HEK293 (cell line): ENCODE measurements around the gene GSC.

Experiments
- CTCF ChIA-PET: fragments of 350-600 bp; formaldehyde crosslinking; extraction: SDS; loops from one replicate; lab custom pipeline; 2021; ENCODE audit warnings: antibody characterized with exemption; lab: Yijun Ruan, JAX
- POLR2A ChIA-PET: fragments of 300-600 bp; formaldehyde crosslinking; extraction: SDS; loops from one replicate; lab custom pipeline; 2020; ENCODE audit warnings: antibody characterized with exemption, inconsistent platforms; lab: Yijun Ruan, JAX
- H3K27ac ChIP-seq: fragments of 200-500 bp; sonication (Bioruptor generic); 2 replicates; pipeline ENCODE4 v1.5.1; 2014; ENCODE audit warnings: low read depth, low read length, control low read depth, inconsistent platforms; ENCODE audit errors: extremely low read depth
- H3K36me3 ChIP-seq, 2 experiments: fragments of 200-500 bp in 1 of 2; sonication (Bioruptor generic) in 1 of 2; 1 replicate in 1 of 2; 2 replicates in 1 of 2; pipeline ENCODE4 v1.5.1; 2014 to 2017; ENCODE audit warnings: inconsistent platforms in 2 of 2, low read length in 2 of 2; ENCODE audit not compliant: control insufficient read depth in 2 of 2, insufficient read depth in 1 of 2
- H3K4me1 ChIP-seq: fragments of 200-500 bp; sonication (Bioruptor generic); 2 replicates; pipeline ENCODE4 v1.5.1; 2014; ENCODE audit warnings: mild to moderate bottlenecking, low read length, inconsistent platforms; ENCODE audit not compliant: control insufficient read depth, insufficient read depth
- H3K4me3 ChIP-seq: 2 replicates; pipeline ENCODE4 v1.5.1; 2011; ENCODE audit warnings: low read depth, mild to moderate bottlenecking, control low read depth, low read length, moderate library complexity
- H3K9me3 ChIP-seq: fragments of 200-500 bp; sonication (Bioruptor generic); 2 replicates; pipeline ENCODE4 v1.5.1; 2014; ENCODE audit warnings: low read depth, low read length, inconsistent platforms; ENCODE audit not compliant: control insufficient read depth, insufficient read depth
- AEBP2 ChIP-seq: fragments of 450-650 bp; formaldehyde crosslinking; IDR thresholded peaks from 2 replicates; pipeline ENCODE4 v1.5.1; 2016; ENCODE audit warnings: missing biosample characterization, missing genetic modification characterization, borderline replicate concordance
- ATF2 ChIP-seq: fragments of 450-650 bp; formaldehyde crosslinking; IDR thresholded peaks from 2 replicates; pipeline ENCODE4 v1.5.1; 2016; ENCODE audit warnings: missing biosample characterization, missing genetic modification characterization, low read depth
- ELK4 ChIP-seq: IDR thresholded peaks from 2 replicates; pipeline ENCODE4 v1.6.1; 2011; ENCODE audit warnings: mild to moderate bottlenecking, low read depth, low read length, borderline replicate concordance
- MEIS1 ChIP-seq: sonication (generic); formaldehyde crosslinking; IDR thresholded peaks from 2 replicates; pipeline ENCODE4 v1.8.1; 2022; ENCODE audit warnings: missing genetic modification reagents, mild to moderate bottlenecking, borderline replicate concordance
- ZBTB20 ChIP-seq: fragments of 450-650 bp; formaldehyde crosslinking; IDR thresholded peaks from 2 replicates; pipeline ENCODE4 v1.5.1; 2016; ENCODE audit warnings: missing biosample characterization, missing genetic modification characterization
- ZBTB44 ChIP-seq: fragments of 450-650 bp; IDR thresholded peaks from 2 replicates; pipeline ENCODE4 v1.5.1; 2018; ENCODE audit warnings: missing biosample characterization, mild to moderate bottlenecking, missing genetic modification characterization
- ZNF10 ChIP-seq: fragments of 450-650 bp; formaldehyde crosslinking; IDR thresholded peaks from 2 replicates; pipeline ENCODE4 v1.5.1; 2017; ENCODE audit warnings: missing biosample characterization, missing genetic modification characterization
- ZNF157 ChIP-seq: fragments of 450-650 bp; formaldehyde crosslinking; IDR thresholded peaks from 2 replicates; pipeline ENCODE4 v1.5.1; 2016; ENCODE audit warnings: missing biosample characterization, missing genetic modification characterization
- ZNF211 ChIP-seq: fragments of 450-650 bp; formaldehyde crosslinking; IDR thresholded peaks from 2 replicates; pipeline ENCODE4 v1.5.1; 2016; ENCODE audit warnings: low read depth, missing biosample characterization, missing genetic modification characterization
- ZNF221 ChIP-seq: fragments of 450-650 bp; formaldehyde crosslinking; IDR thresholded peaks from 2 replicates; pipeline ENCODE4 v1.5.1; 2017; ENCODE audit warnings: missing biosample characterization, missing genetic modification characterization, borderline replicate concordance
- ZNF23 ChIP-seq: fragments of 450-650 bp; formaldehyde crosslinking; IDR thresholded peaks from 2 replicates; pipeline ENCODE4 v1.5.1; 2016; ENCODE audit warnings: missing biosample characterization, missing genetic modification characterization, borderline replicate concordance
- ZNF341 ChIP-seq: fragments of 450-650 bp; formaldehyde crosslinking; IDR thresholded peaks from 2 replicates; pipeline ENCODE4; 2016; ENCODE audit warnings: low read depth, missing biosample characterization, missing genetic modification characterization
- ZNF629 ChIP-seq: fragments of 450-650 bp; formaldehyde crosslinking; IDR thresholded peaks from 2 replicates; pipeline ENCODE4 v1.5.1; 2017; ENCODE audit warnings: missing biosample characterization, missing genetic modification characterization
- ZNF654 ChIP-seq: fragments of 450-650 bp; formaldehyde crosslinking; IDR thresholded peaks from 2 replicates; pipeline ENCODE4 v1.5.1; 2016; ENCODE audit warnings: low read depth, missing biosample characterization, missing genetic modification characterization
- ZNF677 ChIP-seq: fragments of 450-650 bp; IDR thresholded peaks from 2 replicates; pipeline ENCODE4 v1.5.0; 2018; ENCODE audit warnings: missing biosample characterization, mild to moderate bottlenecking, missing genetic modification characterization, moderate library complexity

Gene GSC

GRCh38 chr14:94779713-94780112, 9.8 kb upstream of the GSC start (continued):
- TF ChIP-seq ZBTB44 (tag by site-specific recombination): no peak
- TF ChIP-seq MEIS1 (CRISPR knock-in tag): no peak

GRCh38 chr14:94775871-94776210, 5.9 kb upstream of the GSC start:
- POLR2A ChIA-PET: interaction anchor here (0.7 kb wide), 1 partner anchor 14 kb away, joined by 4 read pairs; no protein-coding TSS in a partner anchor

GRCh38 chr14:94775091-94775870, 5.4 kb upstream of the GSC start:
- Histone ChIP-seq H3K4me3 (no peak overlapping the region), H3K27ac (no peak overlapping the region), H3K36me3 (no peaks in the 10 kb centered on the region), H3K4me1 (no peaks in the 10 kb centered on the region)
- ChIA-PET CTCF (interaction anchor here (0.6 kb wide), 2 partner anchors 159 to 352 kb away, joined by 3 to 4 read pairs; no protein-coding TSS in a partner anchor), POLR2A (no interaction called here)
- TF ChIP-seq ZBTB20 (tag by site-specific recombination) (no peak), ZBTB44 (tag by site-specific recombination) (no peak), AEBP2 (tag by site-specific recombination) (no peak), ZNF157 (no peak), ZNF221 (no peak), ZNF654 (tag by site-specific recombination) (no peak), ZNF10 (tag by site-specific recombination) (no peak), ELK4 (no peak), ZNF211 (tag by site-specific recombination) (no peak), ZNF23 (tag by site-specific recombination) (no peak), ZNF677 (no peak)
- TF ChIP-seq, all 188 proteins: peak for 0
- no peaks in the 10 kb centered on the region for H3K9me3 ChIP-seq

More at GRCh38 chr14:94775871-94776210, 5.9 kb upstream of the GSC start:
- Histone ChIP-seq H3K4me3 (no peak overlapping the region), H3K9me3 (no peaks in the 10 kb centered on the region), H3K36me3 (no peaks in the 10 kb centered on the region), H3K27ac (no peak overlapping the region), H3K4me1 (no peaks in the 10 kb centered on the region)
- TF ChIP-seq ZNF629: peak; percentile 50
- no peak for TF ChIP-seq ZNF211 (tag by site-specific recombination)
- TF ChIP-seq ZNF341: no peak
- no peak for TF ChIP-seq ATF2 (tag by site-specific recombination)
- CTCF ChIA-PET: interaction anchor here (0.6 kb wide), 2 partner anchors 159 to 352 kb away, joined by 3 to 4 read pairs; no protein-coding TSS in a partner anchor
